Panc1 (cell line): ENCODE measurements around the gene MFSD12.

Experiments used
- POLR2AphosphoS5 ChIP-seq: IDR thresholded peaks from 2 replicates; pipeline ENCODE4 v1.6.1; 2012; ENCODE audit warnings: mild to moderate bottlenecking, low read depth, low read length, moderate library complexity
- TF ChIP-seq, protein P1 (sequence below): fragments of 450-650 bp; IDR thresholded peaks from 2 replicates; pipeline ENCODE4 v1.5.1; 2017; ENCODE audit warnings: mild to moderate bottlenecking

DNA sequence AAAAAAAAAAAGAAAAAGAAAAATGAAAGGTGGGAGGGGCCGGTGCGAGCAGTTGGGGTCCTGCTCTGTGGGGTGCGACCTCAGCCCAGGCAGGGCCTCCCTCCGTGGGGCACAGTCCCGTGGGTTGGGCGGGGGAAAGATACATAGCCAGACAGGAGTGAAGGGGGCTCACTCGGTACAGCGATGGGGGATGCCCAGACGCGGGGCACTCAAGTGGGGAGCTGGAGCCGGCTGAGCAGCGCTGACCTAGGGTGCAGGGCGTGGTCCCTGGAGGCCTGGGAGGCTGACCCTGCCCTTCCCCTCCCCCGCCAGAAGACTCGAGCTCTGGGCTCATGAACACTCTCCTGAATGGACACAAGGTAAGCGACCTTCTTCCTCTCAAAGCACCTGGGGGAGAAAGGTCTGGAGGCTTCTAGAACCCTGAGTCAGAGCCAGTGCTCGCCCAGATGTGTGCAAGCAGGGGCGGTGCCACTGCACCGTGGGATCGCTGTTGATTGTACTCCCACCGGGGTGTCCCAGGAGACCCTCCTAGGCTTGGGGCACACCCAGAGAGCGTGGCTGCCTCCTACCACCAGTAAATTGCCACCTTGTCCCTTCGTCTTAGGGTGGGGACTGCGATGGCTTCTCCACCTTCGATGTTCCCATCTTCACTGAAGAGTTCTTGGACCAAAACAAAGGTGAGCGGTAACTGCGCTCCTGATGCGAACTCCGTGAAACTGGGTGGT, 18.7 kb upstream of the MFSD12 start:
- TF ChIP-seq, protein P1, sequence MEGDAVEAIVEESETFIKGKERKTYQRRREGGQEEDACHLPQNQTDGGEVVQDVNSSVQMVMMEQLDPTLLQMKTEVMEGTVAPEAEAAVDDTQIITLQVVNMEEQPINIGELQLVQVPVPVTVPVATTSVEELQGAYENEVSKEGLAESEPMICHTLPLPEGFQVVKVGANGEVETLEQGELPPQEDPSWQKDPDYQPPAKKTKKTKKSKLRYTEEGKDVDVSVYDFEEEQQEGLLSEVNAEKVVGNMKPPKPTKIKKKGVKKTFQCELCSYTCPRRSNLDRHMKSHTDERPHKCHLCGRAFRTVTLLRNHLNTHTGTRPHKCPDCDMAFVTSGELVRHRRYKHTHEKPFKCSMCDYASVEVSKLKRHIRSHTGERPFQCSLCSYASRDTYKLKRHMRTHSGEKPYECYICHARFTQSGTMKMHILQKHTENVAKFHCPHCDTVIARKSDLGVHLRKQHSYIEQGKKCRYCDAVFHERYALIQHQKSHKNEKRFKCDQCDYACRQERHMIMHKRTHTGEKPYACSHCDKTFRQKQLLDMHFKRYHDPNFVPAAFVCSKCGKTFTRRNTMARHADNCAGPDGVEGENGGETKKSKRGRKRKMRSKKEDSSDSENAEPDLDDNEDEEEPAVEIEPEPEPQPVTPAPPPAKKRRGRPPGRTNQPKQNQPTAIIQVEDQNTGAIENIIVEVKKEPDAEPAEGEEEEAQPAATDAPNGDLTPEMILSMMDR, result no peak
- TF ChIP-seq POLR2AphosphoS5, result no peak
